IMR-90 (cell line): Measurements from ENCODE around the gene PAX9. TPM values are rescaled to one million over a fixed set of nuclear protein-coding genes. Genes with fewer than 3 reads are reported as not detected.

Experiments used
- ATAC-seq: fragments of 200-7000 bp; cut with Tn5 transposase; 2 replicates; pipeline ENCODE4 v1.9.1; 2020; ENCODE audit warnings: low read depth, mild to moderate bottlenecking, moderate library complexity
- BruUV-seq: library from RNA; stranded (reverse); fragments of 400-500 nt; replicated peaks from 2 replicates; lab custom pipeline; 2021; lab: Mats Ljungman, UMichigan
- CTCF ChIA-PET: fragments of 300-600 bp; formaldehyde crosslinking; extraction: SDS; loops from one replicate; lab custom pipeline; 2021; ENCODE audit warnings: antibody characterized with exemption; lab: Yijun Ruan, JAX
- POLR2A ChIA-PET: fragments of 300-600 bp; sonication (Branson Sonifier 250); formaldehyde crosslinking; loops from one replicate; lab custom pipeline; 2022; ENCODE audit warnings: antibody characterized with exemption; ENCODE audit not compliant: unreplicated experiment; lab: Charles Lee
- DNase-seq: peaks from one replicate; pipeline ENCODE4 v3.0.0; 2013
- H2AFZ ChIP-seq: replicated peaks from 2 replicates; pipeline ENCODE3; 2013; ENCODE audit warnings: low read length, mild to moderate bottlenecking; ENCODE audit not compliant: poor library complexity
- H2AK5ac ChIP-seq: 2 replicates; pipeline ENCODE4 v1.6.1; 2013; ENCODE audit warnings: low read depth, low read length, inconsistent platforms
- H2AK9ac ChIP-seq: replicated peaks from 2 replicates; pipeline ENCODE3; 2013; ENCODE audit warnings: mild to moderate bottlenecking, low read depth, low read length, moderate library complexity; ENCODE audit not compliant: poor library complexity
- H2BK120ac ChIP-seq: 2 replicates; pipeline ENCODE4 v1.6.1; 2013; ENCODE audit warnings: low read depth, low read length, inconsistent platforms
- H2BK15ac ChIP-seq: 3 replicates; pipeline ENCODE4 v1.6.1; 2013; ENCODE audit warnings: low read depth, low read length, inconsistent platforms
- H2BK20ac ChIP-seq: 2 replicates; pipeline ENCODE4 v1.6.1; 2013; ENCODE audit warnings: low read depth, mild to moderate bottlenecking, inconsistent platforms, low read length, moderate library complexity
- H2BK5ac ChIP-seq: 2 replicates; pipeline ENCODE4 v1.6.1; 2013; ENCODE audit warnings: mild to moderate bottlenecking, low read depth, low read length, inconsistent platforms; ENCODE audit not compliant: poor library complexity, severe bottlenecking
- H3K14ac ChIP-seq: replicated peaks from 2 replicates; pipeline ENCODE4 v1.6.1; 2013; ENCODE audit warnings: low read depth, low read length, inconsistent platforms
- H3K18ac ChIP-seq: 2 replicates; pipeline ENCODE4 v1.6.1; 2013; ENCODE audit warnings: low read depth, low read length, control low read depth
- H3K23ac ChIP-seq: 2 replicates; pipeline ENCODE4 v1.6.1; 2013; ENCODE audit warnings: low read depth, low read length, inconsistent platforms
- H3K27ac ChIP-seq: 2 replicates; pipeline ENCODE4 v1.5.1; 2013; ENCODE audit warnings: mild to moderate bottlenecking, control low read depth, low read length; ENCODE audit not compliant: insufficient read depth
- H3K27me3 ChIP-seq: 2 replicates; pipeline ENCODE4 v1.6.1; 2013; ENCODE audit warnings: low read length; ENCODE audit not compliant: control insufficient read depth, insufficient read depth
- H3K36me3 ChIP-seq: 2 replicates; pipeline ENCODE4 v1.6.1; 2013; ENCODE audit warnings: low read length, mixed read lengths; ENCODE audit not compliant: control insufficient read depth, insufficient read depth
- H3K4ac ChIP-seq: 2 replicates; pipeline ENCODE4 v1.6.1; 2013; ENCODE audit warnings: low read depth, low read length, inconsistent platforms
- H3K4me1 ChIP-seq: 2 replicates; pipeline ENCODE4 v1.6.1; 2013; ENCODE audit warnings: low read length, mixed read lengths; ENCODE audit not compliant: control insufficient read depth, insufficient read depth
- H3K4me2 ChIP-seq: 2 replicates; pipeline ENCODE4 v1.6.1; 2013; ENCODE audit warnings: low read depth, mild to moderate bottlenecking, control low read depth, low read length, moderate library complexity
- H3K4me3 ChIP-seq: 2 replicates; pipeline ENCODE4 v1.5.1; 2013; ENCODE audit warnings: low read depth, mild to moderate bottlenecking, control low read depth, low read length, moderate library complexity; ENCODE audit not compliant: insufficient read depth
- H3K56ac ChIP-seq: 2 replicates; pipeline ENCODE4 v1.6.1; 2013; ENCODE audit warnings: low read length, inconsistent platforms; ENCODE audit not compliant: insufficient read depth; ENCODE audit errors: extremely low read depth
- H3K79me1 ChIP-seq, 2 experiments: 2 replicates each; pipeline ENCODE4 v1.6.1; 2013; ENCODE audit warnings: low read length in 2 of 2, inconsistent platforms in 1 of 2, low read depth in 1 of 2
- H3K9ac ChIP-seq: 2 replicates; pipeline ENCODE4 v1.6.1; 2013; ENCODE audit warnings: low read depth, low read length, control low read depth
- H3K9me1 ChIP-seq: 2 replicates; pipeline ENCODE4 v1.6.1; 2013; ENCODE audit warnings: low read length, inconsistent platforms; ENCODE audit not compliant: insufficient read depth
- H3K9me3 ChIP-seq: 2 replicates; pipeline ENCODE4 v1.6.1; 2013; ENCODE audit warnings: low read length; ENCODE audit not compliant: control insufficient read depth, insufficient read depth
- H4K20me1 ChIP-seq: 2 replicates; pipeline ENCODE4 v1.6.1; 2013; ENCODE audit warnings: low read length, inconsistent platforms; ENCODE audit not compliant: insufficient read depth
- H4K5ac ChIP-seq: 2 replicates; pipeline ENCODE4 v1.6.1; 2013; ENCODE audit warnings: mild to moderate bottlenecking, low read depth, low read length, control low read depth
- H4K8ac ChIP-seq, 2 experiments: 2 replicates each; pipeline ENCODE4 v1.6.1; 2013; ENCODE audit warnings: low read depth in 2 of 2, low read length in 2 of 2, control low read depth in 1 of 2, inconsistent platforms in 1 of 2
- H4K91ac ChIP-seq: 2 replicates; pipeline ENCODE4 v1.6.1; 2013; ENCODE audit warnings: low read depth, low read length, inconsistent platforms; ENCODE audit not compliant: insufficient read depth
- CEBPB ChIP-seq: IDR thresholded peaks from 2 replicates; pipeline ENCODE4 v1.6.1; 2012; ENCODE audit warnings: low read depth, low read length, improper control_type of control experiment
- CHD1 ChIP-seq: IDR thresholded peaks from 2 replicates; pipeline ENCODE4 v1.6.1; 2012; ENCODE audit warnings: low read depth, low read length, improper control_type of control experiment
- FOS ChIP-seq: fragments of 150-350 bp; IDR thresholded peaks from 2 replicates; pipeline ENCODE4 v1.6.1; 2016; ENCODE audit warnings: low read depth, low read length
- MAFK ChIP-seq: IDR thresholded peaks from 2 replicates; pipeline ENCODE4 v1.6.1; 2012; ENCODE audit warnings: low read depth, low read length, improper control_type of control experiment
- RAD21 ChIP-seq: IDR thresholded peaks from 2 replicates; pipeline ENCODE4 v1.6.1; 2012; ENCODE audit warnings: low read length, improper control_type of control experiment
- SMC3 ChIP-seq: fragments of 150-350 bp; IDR thresholded peaks from 2 replicates; pipeline ENCODE4 v1.6.1; 2016; ENCODE audit warnings: low read depth, mild to moderate bottlenecking, antibody characterized with exemption, low read length, moderate library complexity
- WGBS, 2 experiments: methylation state at CpG; one replicate each; pipeline versions ENCODE4 v1.1.5 to v1.1.7; 2013; ENCODE audit warnings: missing lambda C conversion rate in 2 of 2; ENCODE audit not compliant: insufficient read length in 1 of 2; ENCODE audit errors: extremely low coverage in 2 of 2; 5-methylcytosine and 5-hydroxymethylcytosine counted together
- dilution Hi-C: fragments of 300-500 bp; cut with HindIII; formaldehyde crosslinking; loops from one replicate; pipeline ENCODE4 v1.14.3; 2018; ENCODE audit warnings: low sequenced_read_pairs; ENCODE audit not compliant: unreplicated experiment
- in situ Hi-C: fragments of 300-500 bp; cut with MboI; formaldehyde crosslinking; loops from 3 replicates; pipeline ENCODE4 v1.14.3; 2019; ENCODE audit warnings: low sequenced_read_pairs, inconsistent platforms, mixed read lengths
- intact Hi-C: fragments of 100-400 bp; cut with micrococcal nuclease; formaldehyde crosslinking; loops from 2 replicates; pipeline ENCODE4 v1.10.0; 2022
- polyA plus RNA-seq, 3 experiments: library from polyadenylated mRNA; depleted of rRNA; stranded (reverse); fragments of >200 nt; gene quantifications; 2 replicates each; pipeline ENCODE4 v1.2.3, GENCODE V29; 2012; ENCODE audit warnings: low replicate concordance in 1 of 3
- total RNA-seq: library from RNA; depleted of rRNA; stranded (reverse); fragments of >200 nt; gene quantifications from 2 replicates; pipeline ENCODE4 v1.2.3, GENCODE V29; 2012
- TF ChIP-seq, protein P1 (sequence below): conservative IDR thresholded peaks from 2 replicates; pipeline ENCODE4 v1.5.1; 2012; ENCODE audit warnings: mild to moderate bottlenecking, low read depth, low read length, improper control_type of control experiment

Gene PAX9
- total and polyA plus RNA-seq, 2 of the 4 experiments (the other 2 are of a cell fraction) = not detected

DNA sequence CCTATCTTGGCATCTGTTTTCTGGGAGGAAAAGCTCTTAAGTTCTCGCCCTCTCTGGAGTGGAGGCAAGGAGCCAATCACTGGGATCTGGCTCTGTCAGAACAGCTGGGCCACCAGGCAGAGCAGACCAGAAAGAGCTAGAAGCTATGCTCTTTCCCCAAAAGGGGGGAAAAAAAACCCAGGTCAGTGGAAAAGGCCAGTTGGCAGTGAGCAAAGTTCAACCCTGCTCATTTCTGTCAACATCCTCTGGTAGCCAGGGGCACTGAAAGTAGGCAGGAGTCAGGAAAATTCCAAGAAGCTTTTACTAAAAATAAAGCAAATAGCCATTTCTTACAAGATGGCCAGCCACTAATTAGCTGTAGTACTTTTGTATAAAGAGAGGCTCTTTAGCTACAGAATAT lies 36.6 kb upstream of the PAX9 start:
- ChIA-PET POLR2A (interaction anchor here (0.6 kb wide), 1 partner anchor 112 kb away, joined by 3 read pairs; no protein-coding TSS in a partner anchor), CTCF (no interaction called here)
- no peak overlapping the region for H2AFZ ChIP-seq
- TF ChIP-seq, protein P1, sequence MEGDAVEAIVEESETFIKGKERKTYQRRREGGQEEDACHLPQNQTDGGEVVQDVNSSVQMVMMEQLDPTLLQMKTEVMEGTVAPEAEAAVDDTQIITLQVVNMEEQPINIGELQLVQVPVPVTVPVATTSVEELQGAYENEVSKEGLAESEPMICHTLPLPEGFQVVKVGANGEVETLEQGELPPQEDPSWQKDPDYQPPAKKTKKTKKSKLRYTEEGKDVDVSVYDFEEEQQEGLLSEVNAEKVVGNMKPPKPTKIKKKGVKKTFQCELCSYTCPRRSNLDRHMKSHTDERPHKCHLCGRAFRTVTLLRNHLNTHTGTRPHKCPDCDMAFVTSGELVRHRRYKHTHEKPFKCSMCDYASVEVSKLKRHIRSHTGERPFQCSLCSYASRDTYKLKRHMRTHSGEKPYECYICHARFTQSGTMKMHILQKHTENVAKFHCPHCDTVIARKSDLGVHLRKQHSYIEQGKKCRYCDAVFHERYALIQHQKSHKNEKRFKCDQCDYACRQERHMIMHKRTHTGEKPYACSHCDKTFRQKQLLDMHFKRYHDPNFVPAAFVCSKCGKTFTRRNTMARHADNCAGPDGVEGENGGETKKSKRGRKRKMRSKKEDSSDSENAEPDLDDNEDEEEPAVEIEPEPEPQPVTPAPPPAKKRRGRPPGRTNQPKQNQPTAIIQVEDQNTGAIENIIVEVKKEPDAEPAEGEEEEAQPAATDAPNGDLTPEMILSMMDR = no peak
- TF ChIP-seq RAD21 (no peak), CEBPB (no peak), CHD1 (no peak), FOS (no peak), SMC3 (no peak), MAFK (no peak)
- H3K4me2 ChIP-seq = no peak overlapping the region
- no peak overlapping the region for H2AK5ac ChIP-seq
- H4K91ac ChIP-seq = no peak overlapping the region
- ATAC-seq (no peak), DNase-seq (no peak)
- no peaks in the 10 kb centered on the region for H3K9me1 ChIP-seq
- dilution Hi-C loops (no loop called here), intact Hi-C loops (no loop called here), in situ Hi-C loops (no loop called here)
- no peaks in the 10 kb centered on the region for H3K79me1 ChIP-seq
- H3K4me1 ChIP-seq = no peaks in the 10 kb centered on the region
- no peak overlapping the region for H3K4ac ChIP-seq
- H2BK120ac ChIP-seq = no peak overlapping the region
- no peak overlapping the region for H4K8ac ChIP-seq
- H4K5ac ChIP-seq = no peak overlapping the region
- H3K9me3 ChIP-seq = no peaks in the 10 kb centered on the region
- H2BK20ac ChIP-seq = no peak overlapping the region
- BruUV-seq = no TSS peak
- no peak overlapping the region for H2AK9ac ChIP-seq
- H4K20me1 ChIP-seq = no peaks in the 10 kb centered on the region
- H2BK5ac ChIP-seq = no peak overlapping the region
- no peak overlapping the region for H3K9ac ChIP-seq
- no peak overlapping the region for H3K27ac ChIP-seq
- no peak overlapping the region for H3K4me3 ChIP-seq
- no peak overlapping the region for H3K14ac ChIP-seq
- H3K36me3 ChIP-seq = no peaks in the 10 kb centered on the region
- no CpG with 5 or more reads among the region's 1 CpG for WGBS, 2 experiments
- H2BK15ac ChIP-seq = no peak overlapping the region
- no peaks in the 10 kb centered on the region for H3K27me3 ChIP-seq
- H3K23ac ChIP-seq = no peak overlapping the region
- no peak overlapping the region for H3K56ac ChIP-seq
- no peak overlapping the region for H3K18ac ChIP-seq
